Astrocyte of the cerebellum (primary cell): ENCODE measurements around the gene SPG11.

Experiments used
- DNase-seq: peaks from one replicate; pipeline ENCODE4 v3.0.0-alpha.2; 2011; ENCODE audit warnings: low read depth
- H3K4me3 ChIP-seq: 2 replicates; pipeline ENCODE4 v1.5.1; 2011; ENCODE audit warnings: mild to moderate bottlenecking, low read depth, low read length, moderate library complexity
- in situ Hi-C: cut with HindIII; loops from 2 replicates; pipeline ENCODE4 v1.10.0; 2017; ENCODE audit warnings: low sequenced_read_pairs
- TF ChIP-seq, protein P1 (sequence below): IDR thresholded peaks from 2 replicates; pipeline ENCODE4 v1.5.1; 2012; ENCODE audit warnings: low read length, low read depth, moderate library complexity, mild to moderate bottlenecking; ENCODE audit errors: missing control alignments

SPG11 gene

GRCh38 chr15:44596511-44597010 lies 66.9 kb downstream of the SPG11 start:
- no peak for DNase-seq
- in situ Hi-C loops: no loop called here
- TF ChIP-seq, protein P1, sequence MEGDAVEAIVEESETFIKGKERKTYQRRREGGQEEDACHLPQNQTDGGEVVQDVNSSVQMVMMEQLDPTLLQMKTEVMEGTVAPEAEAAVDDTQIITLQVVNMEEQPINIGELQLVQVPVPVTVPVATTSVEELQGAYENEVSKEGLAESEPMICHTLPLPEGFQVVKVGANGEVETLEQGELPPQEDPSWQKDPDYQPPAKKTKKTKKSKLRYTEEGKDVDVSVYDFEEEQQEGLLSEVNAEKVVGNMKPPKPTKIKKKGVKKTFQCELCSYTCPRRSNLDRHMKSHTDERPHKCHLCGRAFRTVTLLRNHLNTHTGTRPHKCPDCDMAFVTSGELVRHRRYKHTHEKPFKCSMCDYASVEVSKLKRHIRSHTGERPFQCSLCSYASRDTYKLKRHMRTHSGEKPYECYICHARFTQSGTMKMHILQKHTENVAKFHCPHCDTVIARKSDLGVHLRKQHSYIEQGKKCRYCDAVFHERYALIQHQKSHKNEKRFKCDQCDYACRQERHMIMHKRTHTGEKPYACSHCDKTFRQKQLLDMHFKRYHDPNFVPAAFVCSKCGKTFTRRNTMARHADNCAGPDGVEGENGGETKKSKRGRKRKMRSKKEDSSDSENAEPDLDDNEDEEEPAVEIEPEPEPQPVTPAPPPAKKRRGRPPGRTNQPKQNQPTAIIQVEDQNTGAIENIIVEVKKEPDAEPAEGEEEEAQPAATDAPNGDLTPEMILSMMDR: no peak
- no peak overlapping the region for H3K4me3 ChIP-seq

GRCh38 chr15:44595656-44596510 lies 67.6 kb downstream of the SPG11 start:
- TF ChIP-seq, protein P1: no peak
- no peak for DNase-seq
- no peak overlapping the region for H3K4me3 ChIP-seq
- in situ Hi-C loops: no loop called here

- no peak for DNase-seq
- TF ChIP-seq, protein P1: no peak
- in situ Hi-C loops: no loop called here
- H3K4me3 ChIP-seq: no peak overlapping the region
Measured at GRCh38 chr15:44595246-44595645, 68.2 kb downstream of the SPG11 start.

GRCh38 chr15:44593042-44593736 lies 70.3 kb downstream of the SPG11 start:
- in situ Hi-C loops: no loop called here
- no peak overlapping the region for H3K4me3 ChIP-seq
- no peak for DNase-seq
- TF ChIP-seq, protein P1: peak; percentile 51

GRCh38 chr15:44591326-44591725 lies 72.1 kb downstream of the SPG11 start:
- TF ChIP-seq, protein P1: no peak
- in situ Hi-C loops: no loop called here
- no peak overlapping the region for H3K4me3 ChIP-seq
- DNase-seq: no peak

DNA sequence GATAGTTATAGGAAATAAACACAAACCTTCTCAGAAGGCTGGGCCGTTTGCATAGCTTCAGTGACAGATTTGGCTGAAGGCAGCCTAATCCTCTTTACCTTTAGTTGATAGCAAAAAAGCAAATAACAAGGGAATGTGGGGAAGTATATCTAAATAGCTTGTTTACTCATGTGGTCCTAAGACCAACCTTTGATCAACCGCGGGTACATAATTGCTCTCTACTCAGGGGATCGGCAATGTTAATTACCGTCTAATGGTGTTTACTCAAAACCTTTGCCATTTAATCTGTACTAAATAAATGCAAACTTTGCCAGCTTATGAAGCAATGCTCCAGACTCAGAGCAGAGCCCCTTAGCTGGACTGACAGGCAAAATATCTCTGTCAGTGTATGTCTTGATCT lies 74.9 kb downstream of the SPG11 start:
- in situ Hi-C loops: no loop called here
- DNase-seq: no peak
- TF ChIP-seq, protein P1: no peak
- no peak overlapping the region for H3K4me3 ChIP-seq
